ENCODE results near the gene LMOD1. TPM values are rescaled to one million over a fixed set of nuclear protein-coding genes. Genes with fewer than 3 reads are reported as not detected.

LMOD1 gene

Small RNA genes within 50 kb of the gene (small RNA-seq; reads per million reads assigned to genes)
- gene MIR6739 (ENCODE audit: low read depth) (1.7 reads per million), gene RF00156 (ENCODE audit: low read depth) (not detected)
